Neural progenitor cell (in vitro differentiated cells): ENCODE data around the gene ARL13B. TPM values are rescaled to one million over a fixed set of nuclear protein-coding genes. Genes with fewer than 3 reads are reported as not detected.
A peak's percentile ranks its signal among the peaks of the same experiment; 100 is the strongest.

Source experiments
- DNase-seq: peaks from one replicate; pipeline ENCODE4 v3.0.0-alpha.2; 2016; ENCODE audit warnings: low spot score
- H2AFZ ChIP-seq: fragments of 200-600 bp; sonication (generic); replicated peaks from 2 replicates; pipeline ENCODE4 v1.6.1; 2016; ENCODE audit warnings: antibody characterized with exemption
- H3F3A ChIP-seq: fragments of 200-600 bp; sonication (generic); 2 replicates; pipeline ENCODE4 v1.6.1; 2016; ENCODE audit warnings: antibody characterized with exemption, low read depth
- H3K27ac ChIP-seq: fragments of 200-600 bp; sonication (generic); 2 replicates; pipeline ENCODE4 v1.5.1; 2016; ENCODE audit warnings: mild to moderate bottlenecking
- H3K27me3 ChIP-seq: fragments of 200-600 bp; sonication (generic); 2 replicates; pipeline ENCODE4 v1.6.1; 2016; ENCODE audit warnings: mild to moderate bottlenecking, moderate library complexity
- H3K36me3 ChIP-seq: fragments of 200-600 bp; sonication (generic); 2 replicates; pipeline ENCODE4 v1.5.1; 2016
- H3K4me1 ChIP-seq: fragments of 200-600 bp; sonication (generic); 2 replicates; pipeline ENCODE4 v1.6.1; 2016; ENCODE audit warnings: mixed run types
- H3K4me2 ChIP-seq: fragments of 200-600 bp; sonication (generic); 2 replicates; pipeline ENCODE4 v1.6.1; 2016
- H3K4me3 ChIP-seq: fragments of 200-600 bp; sonication (generic); 2 replicates; pipeline ENCODE4 v1.5.1; 2016
- H3K79me2 ChIP-seq: fragments of 200-600 bp; sonication (generic); 2 replicates; pipeline ENCODE4 v1.6.1; 2016; ENCODE audit warnings: low read depth
- H3K9ac ChIP-seq: fragments of 200-600 bp; sonication (generic); 2 replicates; pipeline ENCODE4 v1.6.1; 2016
- H3K9me3 ChIP-seq: fragments of 200-600 bp; sonication (generic); 2 replicates; pipeline ENCODE4 v1.5.1; 2016; ENCODE audit warnings: low read depth
- H4K20me1 ChIP-seq: fragments of 200-600 bp; sonication (generic); 2 replicates; pipeline ENCODE4 v1.6.1; 2016; ENCODE audit warnings: low read depth
- H3K27ac Mint-ChIP-seq: 3 replicates; pipeline ENCODE4 v1.8.0; 2021; ENCODE audit warnings: mixed read lengths
- H3K27me3 Mint-ChIP-seq: 2 replicates; pipeline ENCODE4 v1.8.0; 2022; ENCODE audit warnings: low read depth, mild to moderate bottlenecking, inconsistent platforms, moderate library complexity, mixed read lengths; ENCODE audit not compliant: insufficient read depth
- H3K36me3 Mint-ChIP-seq: 3 replicates; pipeline ENCODE4 v1.8.0; 2021; ENCODE audit warnings: mixed read lengths
- H3K4me1 Mint-ChIP-seq: 3 replicates; pipeline ENCODE4 v1.8.0; 2021; ENCODE audit warnings: mixed read lengths
- H3K4me3 Mint-ChIP-seq: 3 replicates; pipeline ENCODE4 v1.8.0; 2021; ENCODE audit warnings: mild to moderate bottlenecking, moderate library complexity, mixed read lengths
- H3K9me3 Mint-ChIP-seq: 3 replicates; pipeline ENCODE4 v1.8.0; 2020; ENCODE audit warnings: mixed read lengths
- EZH2 ChIP-seq: fragments of 200-600 bp; sonication (generic); IDR thresholded peaks from 2 replicates; pipeline ENCODE4 v1.6.1; 2017; ENCODE audit warnings: antibody characterized with exemption, mild to moderate bottlenecking, moderate library complexity
- EZH2phosphoT487 ChIP-seq: fragments of 200-600 bp; sonication (generic); IDR thresholded peaks from 2 replicates; pipeline ENCODE4 v1.6.1; 2017; ENCODE audit warnings: antibody characterized with exemption
- total RNA-seq: library from RNA; depleted of rRNA; stranded (reverse); fragments of >200 nt; gene quantifications from 2 replicates; pipeline ENCODE4 v1.2.3, GENCODE V29; 2015; ENCODE audit warnings: low replicate concordance
- TF ChIP-seq, protein P1 (sequence below): fragments of 200-600 bp; sonication (generic); IDR thresholded peaks from 2 replicates; pipeline ENCODE4 v1.5.1; 2017; ENCODE audit warnings: antibody characterized with exemption, mild to moderate bottlenecking

ARL13B gene
- total RNA-seq, 1 donor from 2014 or later: 13.8 TPM

DNA sequence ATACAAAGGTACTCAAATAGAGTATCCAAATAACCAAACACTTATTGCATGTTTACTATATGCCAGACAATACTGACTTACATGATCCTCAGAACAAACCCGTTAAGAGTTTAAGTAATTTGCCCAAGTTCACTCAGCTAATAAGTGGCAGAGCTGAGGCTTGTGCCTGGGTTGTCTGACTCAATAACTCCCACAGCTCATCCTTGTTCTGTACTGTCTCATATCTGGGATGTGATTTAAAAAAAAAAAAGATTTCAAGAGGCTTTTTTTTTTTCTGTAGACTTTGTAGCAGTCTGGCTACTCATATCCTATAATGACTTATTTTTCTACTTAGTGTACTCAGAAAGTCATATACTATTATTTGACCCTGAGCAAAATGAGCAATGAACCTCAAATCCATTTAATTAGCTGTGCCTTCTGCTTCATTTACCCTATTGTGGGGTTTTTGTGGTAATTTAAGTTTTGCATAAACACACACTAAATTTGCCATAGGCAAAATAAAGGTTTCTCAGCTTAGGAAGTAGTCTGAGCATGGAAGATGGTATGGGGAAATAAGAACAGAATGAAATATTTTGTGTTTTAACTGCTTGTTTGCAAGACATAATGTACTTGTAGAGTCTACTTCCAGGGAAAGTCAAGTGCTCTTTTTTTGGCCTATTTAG, 86.0 kb downstream of the ARL13B start:
- TF ChIP-seq EZH2phosphoT487 (no peak), EZH2 (no peak)
- TF ChIP-seq, protein P1, sequence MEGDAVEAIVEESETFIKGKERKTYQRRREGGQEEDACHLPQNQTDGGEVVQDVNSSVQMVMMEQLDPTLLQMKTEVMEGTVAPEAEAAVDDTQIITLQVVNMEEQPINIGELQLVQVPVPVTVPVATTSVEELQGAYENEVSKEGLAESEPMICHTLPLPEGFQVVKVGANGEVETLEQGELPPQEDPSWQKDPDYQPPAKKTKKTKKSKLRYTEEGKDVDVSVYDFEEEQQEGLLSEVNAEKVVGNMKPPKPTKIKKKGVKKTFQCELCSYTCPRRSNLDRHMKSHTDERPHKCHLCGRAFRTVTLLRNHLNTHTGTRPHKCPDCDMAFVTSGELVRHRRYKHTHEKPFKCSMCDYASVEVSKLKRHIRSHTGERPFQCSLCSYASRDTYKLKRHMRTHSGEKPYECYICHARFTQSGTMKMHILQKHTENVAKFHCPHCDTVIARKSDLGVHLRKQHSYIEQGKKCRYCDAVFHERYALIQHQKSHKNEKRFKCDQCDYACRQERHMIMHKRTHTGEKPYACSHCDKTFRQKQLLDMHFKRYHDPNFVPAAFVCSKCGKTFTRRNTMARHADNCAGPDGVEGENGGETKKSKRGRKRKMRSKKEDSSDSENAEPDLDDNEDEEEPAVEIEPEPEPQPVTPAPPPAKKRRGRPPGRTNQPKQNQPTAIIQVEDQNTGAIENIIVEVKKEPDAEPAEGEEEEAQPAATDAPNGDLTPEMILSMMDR: no peak
- Histone ChIP-seq H3K9ac (no peak overlapping the region), H3K27me3 (no peaks in the 10 kb centered on the region), H3K27ac (no peak overlapping the region), H2AFZ (no peak overlapping the region), H4K20me1 (no peaks in the 10 kb centered on the region), H3K4me3 (no peak overlapping the region), H3K36me3 (no peaks in the 10 kb centered on the region), H3K4me1 (peaks cover 14% of the 10 kb centered on the region), H3K9me3 (no peaks in the 10 kb centered on the region), H3K79me2 (peaks cover 27% of the 10 kb centered on the region), H3F3A (peaks cover 13% of the 10 kb centered on the region), H3K4me2 (no peak overlapping the region)
- Mint-ChIP-seq H3K36me3 (peaks cover 10% of the 10 kb centered on the region), H3K27me3 (peaks cover 4% of the 10 kb centered on the region), H3K4me3 (no peak overlapping the region), H3K27ac (no peak overlapping the region), H3K9me3 (no peaks in the 10 kb centered on the region), H3K4me1 (peaks cover 29% of the 10 kb centered on the region)
- DNase-seq: no peak

DNA sequence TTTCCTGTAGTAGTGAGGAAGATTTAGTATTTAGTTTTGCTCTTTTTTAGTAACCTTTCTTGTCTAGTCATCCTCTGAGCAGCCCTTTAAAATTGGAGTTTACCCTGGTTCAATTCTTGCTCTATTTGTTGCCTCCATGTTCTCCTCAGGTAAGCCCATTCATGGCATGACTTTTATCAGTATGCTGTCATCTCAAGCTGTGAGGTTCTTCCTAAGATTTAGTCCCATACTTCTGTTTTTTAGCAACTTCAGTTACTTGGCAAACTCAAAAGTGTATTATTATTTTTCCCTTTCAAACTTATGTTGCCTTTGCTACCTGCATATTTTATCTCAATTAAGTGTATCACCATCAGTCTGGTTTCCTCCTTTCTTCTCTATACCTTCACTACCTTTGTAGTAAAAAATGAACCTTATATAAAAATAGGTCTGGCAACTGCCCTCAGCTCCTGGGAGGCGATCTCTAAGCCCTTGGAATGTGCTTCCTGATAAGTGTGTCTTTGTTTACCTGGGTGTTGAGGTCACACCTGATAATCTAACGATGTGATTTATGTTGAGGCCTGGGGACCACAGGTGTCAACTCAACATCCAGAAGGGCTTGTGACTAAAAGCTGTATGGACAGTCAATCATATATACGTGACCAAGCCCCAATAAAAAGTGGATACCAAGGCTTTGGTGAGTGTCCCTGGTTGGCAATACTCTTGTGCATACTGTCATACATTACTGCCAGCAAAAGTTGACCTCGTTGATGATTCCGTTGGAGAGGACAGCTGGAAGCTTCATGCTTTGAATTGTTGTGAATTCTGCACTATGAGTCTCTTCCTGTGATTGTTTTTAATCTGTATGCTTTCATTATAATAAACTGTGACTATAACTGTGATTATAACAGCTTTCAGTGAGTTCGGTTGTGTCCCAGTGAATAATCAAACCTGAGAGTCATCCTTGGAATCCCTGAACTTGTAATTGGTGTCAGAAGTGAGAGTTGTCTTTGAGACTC, 86.8 kb downstream of the ARL13B start:
- Histone ChIP-seq H3K4me3 (no peak overlapping the region), H3F3A (peaks cover 9% of the 10 kb centered on the region), H3K27me3 (no peaks in the 10 kb centered on the region), H3K36me3 (no peaks in the 10 kb centered on the region), H4K20me1 (no peaks in the 10 kb centered on the region), H3K27ac (no peak overlapping the region), H3K4me2 (no peak overlapping the region), H3K4me1 (peaks cover 9% of the 10 kb centered on the region), H3K9me3 (no peaks in the 10 kb centered on the region), H2AFZ (no peak overlapping the region), H3K9ac (no peak overlapping the region), H3K79me2 (peaks cover 20% of the 10 kb centered on the region)
- Mint-ChIP-seq H3K4me1 (peaks cover 29% of the 10 kb centered on the region), H3K27me3 (peaks cover 4% of the 10 kb centered on the region), H3K36me3 (peaks cover 10% of the 10 kb centered on the region), H3K27ac (no peak overlapping the region), H3K4me3 (no peak overlapping the region), H3K9me3 (no peaks in the 10 kb centered on the region)
- TF ChIP-seq, protein P1: no peak
- TF ChIP-seq EZH2 (no peak), EZH2phosphoT487 (no peak)
- no peak for DNase-seq

DNA sequence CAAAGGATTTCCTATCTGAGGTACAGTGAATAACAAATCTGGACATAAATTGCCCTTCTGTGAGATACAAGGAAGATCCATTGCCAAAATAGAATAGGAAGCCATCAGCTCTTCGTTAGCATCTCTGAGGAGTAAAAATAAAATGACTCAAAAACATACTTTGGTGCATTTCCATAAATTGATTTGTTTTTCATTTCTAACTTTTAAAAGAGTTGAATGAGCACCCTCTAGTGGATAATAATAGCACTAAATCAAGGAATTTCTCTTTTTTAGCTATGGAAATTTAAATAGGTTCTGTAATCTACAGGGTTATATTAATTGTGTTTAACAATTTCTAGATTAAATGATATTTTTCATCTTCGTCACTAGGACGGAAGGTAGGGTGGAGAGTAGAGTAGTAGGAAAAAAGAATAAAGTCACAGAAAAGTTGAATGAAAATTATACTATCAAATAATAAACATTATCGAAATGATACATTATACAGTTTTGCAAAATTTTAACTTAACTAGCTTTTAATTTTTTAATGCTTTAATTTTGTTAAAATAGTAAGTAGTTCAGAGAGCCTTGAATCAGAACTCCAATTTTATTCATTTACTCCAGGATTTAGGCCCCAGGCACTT, 89.3 kb downstream of the ARL13B start:
- Histone ChIP-seq H3K36me3 (no peaks in the 10 kb centered on the region), H3K4me1 (no peaks in the 10 kb centered on the region), H3K27me3 (no peaks in the 10 kb centered on the region), H3K79me2 (peaks cover 5% of the 10 kb centered on the region), H4K20me1 (no peaks in the 10 kb centered on the region), H3K9me3 (no peaks in the 10 kb centered on the region), H3K9ac (no peak overlapping the region), H2AFZ (no peak overlapping the region), H3K27ac (no peak overlapping the region), H3K4me3 (no peak overlapping the region), H3K4me2 (no peak overlapping the region), H3F3A (no peaks in the 10 kb centered on the region)
- DNase-seq: no peak
- Mint-ChIP-seq H3K27ac (no peak overlapping the region), H3K27me3 (no peaks in the 10 kb centered on the region), H3K36me3 (peaks cover 25% of the 10 kb centered on the region), H3K4me1 (peaks cover 16% of the 10 kb centered on the region), H3K9me3 (peaks cover 10% of the 10 kb centered on the region), H3K4me3 (no peak overlapping the region)
- TF ChIP-seq EZH2: no peak
- TF ChIP-seq, protein P1: peak; percentile 73
